GM21529 (cell line): Measurements from ENCODE around the gene NLN.
"Not testable (repeated sequence)": the region's sequence is repeated elsewhere in the genome, so short reads cannot be mapped to it uniquely, and the experiment has no call there.

ENCODE experiments used
- ATAC-seq: cut with Tn5 transposase; IDR thresholded peaks from one replicate; pipeline ENCODE4 v1.9.1; 2021; ENCODE audit not compliant: unreplicated experiment

NLN gene

DNA sequence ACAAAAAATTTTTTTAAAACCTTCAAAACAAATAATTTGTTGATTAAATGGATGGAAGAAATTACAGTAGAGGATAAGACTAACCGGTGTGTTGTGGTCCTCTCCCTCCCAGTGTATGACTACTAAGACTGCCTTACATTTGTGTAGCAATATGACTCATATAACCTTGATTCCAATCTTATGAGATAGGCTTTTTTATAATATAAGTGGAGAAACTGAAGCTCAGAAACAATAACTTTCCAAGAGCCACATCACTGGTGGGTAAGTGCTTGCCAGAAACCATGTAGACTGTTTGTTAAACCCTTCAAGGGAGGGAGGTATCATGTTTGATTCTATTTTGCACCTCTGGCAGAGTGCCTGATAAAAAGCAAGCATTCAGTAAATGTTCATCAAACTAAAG lies 47.5 kb downstream of the NLN start:
- no peak for ATAC-seq

DNA sequence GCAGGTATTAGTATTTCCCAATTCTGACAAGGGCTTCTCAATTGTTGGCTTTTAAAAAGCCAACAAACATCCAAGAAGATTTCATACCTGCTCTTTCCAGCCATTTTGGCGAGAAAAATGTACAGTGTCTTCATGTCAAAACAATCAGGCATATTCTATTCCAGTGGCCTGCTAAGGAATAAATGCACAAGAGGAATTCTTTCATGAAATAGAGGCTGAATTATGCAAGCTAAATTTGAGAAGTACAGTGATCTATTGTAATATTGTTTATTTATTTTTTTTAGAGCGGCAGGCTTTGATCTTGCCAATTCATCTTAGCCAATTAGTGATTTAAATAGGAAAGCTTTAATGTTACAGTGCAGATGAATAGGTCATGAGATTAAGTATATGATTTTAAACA lies 49.3 kb downstream of the NLN start:
- ATAC-seq: no peak

DNA sequence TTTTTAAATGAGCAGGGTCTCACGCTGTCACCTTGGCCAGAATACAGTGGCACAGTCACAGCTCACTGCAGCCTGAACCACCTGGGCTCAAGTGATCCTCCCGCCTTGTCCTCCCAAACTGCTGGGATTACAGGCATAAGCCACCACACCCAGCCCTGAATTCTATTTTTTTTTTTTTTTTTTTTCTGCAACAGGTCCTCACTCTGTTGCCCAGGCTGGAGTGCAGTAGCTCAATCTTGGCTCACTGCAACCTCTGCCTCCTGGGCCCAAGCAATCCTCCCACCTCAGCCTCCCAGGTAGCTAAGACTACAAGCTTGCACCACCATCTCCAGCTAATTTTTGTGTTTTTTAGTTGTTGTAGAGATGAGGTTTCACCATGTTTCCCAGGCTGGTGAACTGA lies 51.0 kb downstream of the NLN start:
- not testable (repeated sequence) for ATAC-seq

DNA sequence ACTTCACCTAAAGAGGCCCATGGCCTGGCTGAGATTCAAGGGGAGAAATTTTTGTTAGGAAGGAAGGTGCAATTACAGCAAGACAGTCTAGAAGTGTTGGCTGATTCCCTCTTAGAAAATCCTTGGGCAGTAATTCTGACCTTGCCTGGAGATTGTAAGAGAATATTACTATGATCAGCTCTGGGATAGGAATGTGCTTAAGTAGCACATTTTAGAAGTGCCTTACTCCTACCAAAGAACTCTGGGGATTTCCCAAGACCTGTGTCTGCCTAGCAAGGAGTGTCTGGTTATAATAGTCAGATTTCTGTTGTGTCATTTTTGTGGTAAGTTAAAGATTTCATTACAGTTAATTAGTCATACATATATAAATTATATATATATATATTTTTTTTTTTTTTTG lies 52.3 kb downstream of the NLN start:
- no peak for ATAC-seq

DNA sequence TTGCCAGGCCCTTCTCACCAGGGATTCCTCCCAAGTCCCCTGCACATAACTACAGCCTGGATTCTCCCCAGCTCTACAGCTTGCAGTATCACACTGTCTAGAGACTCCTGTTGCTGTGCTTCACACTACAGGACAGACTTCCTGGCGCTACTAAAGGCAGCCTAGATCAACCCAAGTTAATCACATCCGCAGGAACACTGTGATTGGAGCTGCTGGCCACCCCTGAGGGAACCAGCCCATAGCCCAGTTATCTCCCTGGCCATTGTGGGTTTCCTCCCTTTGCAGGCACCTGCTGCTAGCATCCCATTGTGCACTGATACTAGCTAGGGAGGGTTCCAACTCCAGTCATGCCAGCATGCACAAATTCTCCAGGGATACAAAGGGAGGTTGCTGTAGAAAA lies 53.5 kb downstream of the NLN start:
- no peak for ATAC-seq

DNA sequence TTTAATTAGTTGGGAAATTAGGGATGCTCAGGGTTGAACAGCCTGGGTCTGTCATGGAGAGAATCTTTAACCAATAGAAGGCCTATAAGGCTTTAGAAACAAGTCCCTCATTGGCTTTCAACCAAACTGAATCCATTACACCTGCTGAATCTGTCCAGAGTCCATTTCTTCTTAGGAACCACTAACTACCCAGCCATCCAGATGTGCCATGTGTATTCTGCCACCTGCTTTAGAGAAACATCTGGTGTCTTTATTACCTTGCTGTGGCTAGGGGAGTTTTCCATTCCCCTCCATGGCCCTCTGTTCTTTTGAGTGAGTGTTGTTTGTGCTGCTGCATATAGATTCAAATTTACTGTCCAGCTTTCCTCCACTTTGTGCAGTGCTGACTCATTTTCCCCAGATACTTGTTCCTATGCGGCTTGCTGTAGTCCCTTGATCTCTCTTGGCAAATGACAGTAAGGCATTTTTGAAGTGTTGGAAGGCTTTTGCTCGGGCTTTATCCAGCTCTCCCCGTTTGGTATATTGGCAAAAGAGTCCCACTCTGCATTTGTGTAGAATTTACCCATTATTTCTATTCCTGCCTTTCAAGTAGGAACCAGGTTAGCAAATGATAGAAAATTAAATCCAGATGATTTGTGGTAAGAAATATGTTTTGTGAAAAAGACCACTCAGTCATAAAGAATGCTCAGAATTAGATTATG lies 54.6 kb downstream of the NLN start:
- ATAC-seq: no peak

DNA sequence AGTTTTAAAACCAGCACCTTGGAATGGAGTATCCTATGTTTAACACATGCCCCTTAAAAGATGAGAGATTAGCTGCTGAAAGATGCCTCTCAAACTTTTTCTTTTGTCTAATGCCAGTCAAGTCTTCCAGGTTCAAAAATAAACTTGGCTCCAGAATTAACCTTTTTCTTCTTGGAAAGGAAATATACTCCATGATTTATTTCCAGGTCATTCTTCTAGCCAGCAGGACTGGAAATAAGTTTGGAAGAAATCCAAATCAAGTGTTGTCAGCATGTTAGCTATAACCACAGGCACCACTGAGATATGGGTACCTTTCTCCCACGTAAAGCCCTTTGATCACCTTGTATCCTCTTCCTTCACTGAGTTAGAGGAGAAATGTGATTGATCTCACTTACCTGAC lies 56.1 kb downstream of the NLN start:
- no peak for ATAC-seq

DNA sequence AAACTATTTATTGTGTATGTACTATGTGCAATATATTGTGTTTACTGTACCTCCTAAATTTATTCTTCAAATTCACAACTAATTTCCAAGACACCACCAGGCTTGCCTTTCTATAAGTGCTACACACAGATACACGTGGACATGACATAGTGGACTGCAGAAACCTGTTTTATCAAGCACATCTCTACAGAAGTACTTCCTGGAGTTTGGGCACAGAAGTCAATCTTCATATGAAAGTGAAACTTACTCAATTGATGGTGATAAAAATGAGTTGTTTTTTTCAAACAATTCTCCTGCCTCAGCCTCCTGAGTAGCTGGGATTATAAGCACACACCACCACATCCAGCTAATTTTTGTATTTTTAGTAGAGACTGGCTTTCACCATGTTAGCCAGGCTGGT lies 57.6 kb downstream of the NLN start:
- ATAC-seq: no peak

DNA sequence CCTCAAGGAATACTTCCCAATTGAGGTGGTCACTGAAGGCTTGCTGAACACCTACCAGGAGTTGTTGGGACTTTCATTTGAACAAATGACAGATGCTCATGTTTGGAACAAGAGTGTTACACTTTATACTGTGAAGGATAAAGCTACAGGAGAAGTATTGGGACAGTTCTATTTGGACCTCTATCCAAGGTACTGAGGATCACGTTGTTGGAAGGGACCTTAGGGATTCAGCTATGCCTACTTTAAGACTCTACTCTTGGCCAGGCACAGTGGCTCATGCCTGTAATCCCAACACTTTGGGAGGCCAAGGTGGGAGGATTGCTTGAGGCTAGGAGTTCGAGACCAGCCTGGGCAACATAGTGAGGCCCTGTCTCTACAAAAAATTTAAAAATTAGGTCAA lies 66.3 kb downstream of the NLN start:
- not testable (repeated sequence) for ATAC-seq

DNA sequence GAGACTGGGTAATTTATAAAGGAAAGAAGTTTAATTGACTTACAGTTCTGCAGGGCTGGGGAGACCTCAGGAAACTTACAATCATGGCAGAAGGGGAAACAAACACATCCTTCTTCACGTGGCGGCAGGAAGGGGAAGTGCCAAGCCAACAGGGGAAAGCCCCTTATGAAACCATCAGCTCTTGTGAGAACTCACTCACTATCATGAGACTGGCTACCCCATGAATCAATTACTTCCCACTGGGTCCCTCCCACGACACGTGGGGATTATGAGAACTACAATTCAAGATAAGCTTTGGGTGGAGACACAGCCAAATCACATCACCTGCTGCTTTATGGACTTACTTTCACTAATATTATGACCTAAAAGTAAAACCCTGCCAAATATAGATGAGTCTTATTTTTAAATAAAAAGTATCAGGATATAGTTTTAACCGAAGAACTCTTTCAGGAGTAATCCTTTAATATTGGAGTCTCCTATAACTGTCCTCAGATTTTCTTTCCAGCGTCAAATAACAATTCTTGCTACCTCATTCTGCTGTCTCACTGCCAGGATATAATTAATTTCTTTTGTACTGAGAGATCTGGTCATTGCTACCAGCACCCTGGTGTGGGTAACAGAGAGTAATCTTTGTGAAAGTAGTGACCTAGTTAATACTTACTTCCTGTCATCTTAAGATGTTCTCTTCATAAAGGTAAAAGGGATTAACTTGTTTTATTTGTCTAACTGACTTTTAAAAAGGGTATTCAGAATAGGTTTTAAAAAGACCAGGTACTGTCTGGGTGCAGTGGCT lies 68.6 kb downstream of the NLN start:
- ATAC-seq: no peak

DNA sequence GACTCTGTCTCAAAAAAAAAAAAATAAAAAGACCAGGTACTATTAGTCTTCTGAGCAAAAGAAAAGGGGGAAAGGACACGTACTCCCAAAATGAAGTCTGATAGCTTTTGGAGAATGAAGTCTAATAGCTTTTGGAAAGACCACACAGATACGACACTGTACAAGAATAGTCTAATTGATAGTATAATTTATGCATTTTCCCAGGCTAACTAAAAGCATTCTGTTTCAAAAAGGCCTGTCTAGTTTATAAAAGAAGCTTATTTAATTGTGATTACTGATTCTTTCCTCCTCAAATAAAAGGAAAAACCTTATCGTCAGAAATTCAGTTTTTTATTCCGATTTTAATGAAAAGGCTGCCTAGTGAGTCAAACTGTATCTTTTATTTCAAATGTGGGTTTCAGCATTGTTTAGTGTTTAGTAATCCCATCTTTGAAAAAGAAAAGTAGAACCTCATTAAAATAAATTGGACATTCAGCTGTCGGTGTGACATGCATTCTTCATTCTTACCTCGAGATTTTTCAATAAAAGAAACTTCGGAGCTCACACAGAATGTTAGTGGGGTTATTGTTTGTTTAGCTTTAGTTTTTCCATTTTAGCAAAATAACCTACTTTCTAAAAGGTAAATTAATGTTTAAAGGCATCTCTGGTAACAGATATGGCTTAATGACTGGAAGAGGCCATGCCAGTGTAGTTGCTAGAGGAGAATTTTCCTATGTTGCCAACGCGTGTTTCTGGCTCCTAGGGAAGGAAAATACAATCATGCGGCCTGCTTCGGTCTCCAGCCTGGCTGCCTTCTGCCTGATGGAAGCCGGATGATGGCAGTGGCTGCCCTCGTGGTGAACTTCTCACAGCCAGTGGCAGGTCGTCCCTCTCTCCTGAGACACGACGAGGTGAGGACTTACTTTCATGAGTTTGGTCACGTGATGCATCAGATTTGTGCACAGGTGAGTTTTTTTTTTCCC lies 70.0 kb downstream of the NLN start:
- no peak for ATAC-seq

DNA sequence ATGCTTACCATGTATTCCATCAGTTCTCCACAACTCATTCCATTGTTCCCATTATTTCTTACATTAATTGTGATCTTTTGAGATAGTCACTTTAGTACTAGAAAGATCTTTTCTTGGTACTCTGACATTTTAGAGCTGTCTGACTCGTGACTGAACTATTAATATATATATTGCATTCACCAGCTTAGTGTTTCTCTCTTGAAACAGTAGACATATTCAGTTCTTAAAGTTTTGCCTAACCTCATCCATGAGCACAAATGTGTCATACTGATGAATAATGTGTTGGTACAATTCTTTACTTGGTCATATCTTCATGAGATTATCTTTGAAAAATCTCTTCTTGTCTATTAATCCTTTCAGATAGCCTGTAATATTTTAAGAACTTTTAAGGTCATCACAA lies 74.3 kb downstream of the NLN start:
- ATAC-seq: no peak

DNA sequence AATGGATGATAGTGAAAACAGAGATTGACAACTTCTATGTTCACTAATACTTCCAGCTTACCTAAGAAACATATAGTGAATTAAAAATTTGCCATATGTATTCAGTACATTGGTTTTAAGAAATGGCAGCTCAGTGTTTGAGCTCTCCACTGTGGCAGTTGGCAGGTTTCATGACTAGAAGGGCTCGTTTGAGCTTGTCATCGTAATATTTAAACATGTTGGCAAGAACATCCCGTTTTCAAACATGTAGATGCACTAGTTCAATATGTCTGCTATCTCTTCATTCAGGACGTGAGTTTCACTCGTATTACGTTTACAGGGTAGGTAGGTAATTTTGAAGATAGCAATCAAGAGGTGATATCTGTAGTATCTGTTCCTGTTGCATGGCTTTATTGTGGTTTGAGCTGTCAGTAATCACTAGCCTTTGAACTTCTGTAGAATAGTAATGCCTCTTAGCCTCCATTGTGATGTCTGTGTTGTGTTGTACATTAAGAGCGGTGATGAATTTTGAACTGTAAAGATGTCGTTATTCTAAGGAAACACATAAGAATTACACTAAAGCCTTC lies 74.8 kb downstream of the NLN start:
- no peak for ATAC-seq

DNA sequence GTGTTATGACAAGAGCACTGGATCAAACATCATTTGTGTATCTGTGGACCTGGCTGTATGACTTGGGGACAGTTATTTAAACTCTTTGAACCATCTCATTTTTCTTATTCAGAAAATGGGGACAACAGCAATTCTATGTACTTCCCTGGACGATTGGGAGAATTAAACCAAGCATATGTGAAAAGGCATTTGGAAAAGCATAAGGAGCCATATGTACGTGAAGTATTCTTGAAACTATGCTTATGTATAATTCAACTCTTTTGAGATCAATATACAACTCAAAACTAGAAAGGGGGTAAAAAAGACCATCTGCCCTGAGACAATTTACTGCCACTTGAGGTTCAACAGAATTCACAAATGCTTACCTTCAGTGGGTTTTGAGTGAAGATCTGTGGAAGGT lies 75.5 kb downstream of the NLN start:
- no peak for ATAC-seq

DNA sequence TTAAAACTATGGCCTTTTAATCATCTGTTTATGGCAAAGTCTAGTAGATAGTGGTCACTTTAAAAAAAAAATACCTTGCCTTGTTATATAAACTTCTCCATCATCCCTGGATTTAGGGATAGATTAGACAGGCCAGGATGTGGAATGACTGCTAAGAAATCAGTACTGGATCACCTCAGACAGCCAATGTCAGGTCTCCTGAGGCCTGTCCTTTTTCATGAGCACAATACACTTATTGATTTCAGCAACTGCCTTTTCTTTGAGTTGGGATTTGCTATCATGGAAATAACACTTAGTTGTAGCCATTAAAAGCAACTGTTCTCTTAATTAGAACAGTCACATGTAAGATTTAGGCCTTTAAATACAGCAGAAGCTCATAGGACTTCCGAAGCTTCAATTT lies 77.9 kb downstream of the NLN start:
- ATAC-seq: no peak

DNA sequence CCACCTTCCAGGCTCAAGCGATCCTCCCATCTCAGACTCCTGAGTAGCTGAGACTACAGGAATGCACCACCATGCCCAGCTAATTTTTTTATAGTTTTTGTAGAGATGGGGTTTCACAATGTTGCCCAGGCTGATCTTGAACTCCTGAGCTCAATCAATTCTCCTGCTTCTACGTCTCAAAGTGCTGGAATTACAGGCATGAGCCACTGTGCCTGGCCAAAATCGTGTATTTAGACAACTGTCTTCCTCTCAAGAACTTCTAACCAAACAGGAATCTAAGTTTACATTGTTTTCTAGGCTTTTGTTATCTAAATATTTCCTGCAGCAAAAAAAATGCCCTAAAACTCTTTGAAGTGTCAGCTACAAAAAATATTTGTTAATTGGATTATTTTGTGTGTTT lies 78.8 kb downstream of the NLN start:
- ATAC-seq: no peak

DNA sequence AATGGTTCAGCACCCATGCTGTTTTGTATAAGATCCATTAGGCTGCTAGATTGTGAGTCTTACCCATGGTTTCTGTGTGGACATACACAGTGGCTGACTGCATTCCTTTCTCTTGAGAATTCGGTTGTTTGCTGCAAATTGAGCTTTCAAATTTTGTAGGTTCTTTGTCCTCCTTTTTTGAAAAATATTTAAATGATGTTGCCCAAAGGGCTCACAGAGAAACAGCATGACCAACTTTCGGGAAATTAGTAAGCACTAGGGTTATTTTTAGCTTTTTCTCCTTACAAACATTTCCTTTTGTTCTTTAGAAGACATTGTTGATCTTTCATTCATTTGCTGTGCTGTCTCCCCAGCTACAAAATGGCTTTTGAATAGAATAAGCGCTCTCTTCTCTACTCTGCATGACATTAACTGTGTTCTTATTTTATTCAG lies 79.4 kb downstream of the NLN start:
- ATAC-seq: no peak

DNA sequence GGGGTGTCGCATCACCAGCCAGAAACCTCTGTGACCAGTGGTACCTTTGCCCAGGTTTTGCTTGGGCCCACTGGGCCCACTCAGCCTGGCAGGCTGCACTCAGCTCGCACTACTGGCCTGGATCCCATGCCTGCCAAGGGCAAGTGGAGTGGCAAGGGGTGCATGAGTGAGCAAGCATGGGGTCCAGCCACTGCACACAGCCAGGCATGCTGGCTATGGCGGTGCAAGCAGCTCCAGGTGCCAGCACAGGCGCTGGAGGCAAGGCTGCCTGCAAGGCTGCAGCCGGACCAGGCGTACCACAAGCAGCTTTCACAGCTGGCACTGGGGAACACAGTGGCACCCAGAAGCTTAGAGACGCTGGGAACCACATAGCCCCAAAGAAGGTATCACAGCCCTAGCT lies 80.1 kb downstream of the NLN start:
- ATAC-seq: no peak

DNA sequence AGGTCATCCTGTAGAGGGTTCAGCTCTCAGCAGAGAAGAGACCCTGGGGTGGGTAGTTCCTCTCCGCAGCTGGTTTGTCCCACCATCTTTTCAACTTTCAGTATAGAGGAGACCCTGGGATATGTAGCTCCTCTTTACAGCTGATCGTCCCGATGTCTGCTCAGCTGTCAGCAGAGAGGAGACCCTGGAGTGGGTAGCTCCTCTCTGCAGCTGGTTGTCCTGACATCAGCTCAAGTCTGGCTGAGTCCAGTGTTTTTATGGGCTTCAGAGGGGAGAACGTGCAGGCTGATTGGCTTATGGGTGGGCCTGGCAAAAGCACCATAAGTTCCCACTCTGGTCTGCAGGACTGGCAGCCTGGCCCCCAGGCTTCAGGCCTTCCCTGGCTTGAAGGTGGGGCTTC lies 80.8 kb downstream of the NLN start:
- ATAC-seq: no peak

DNA sequence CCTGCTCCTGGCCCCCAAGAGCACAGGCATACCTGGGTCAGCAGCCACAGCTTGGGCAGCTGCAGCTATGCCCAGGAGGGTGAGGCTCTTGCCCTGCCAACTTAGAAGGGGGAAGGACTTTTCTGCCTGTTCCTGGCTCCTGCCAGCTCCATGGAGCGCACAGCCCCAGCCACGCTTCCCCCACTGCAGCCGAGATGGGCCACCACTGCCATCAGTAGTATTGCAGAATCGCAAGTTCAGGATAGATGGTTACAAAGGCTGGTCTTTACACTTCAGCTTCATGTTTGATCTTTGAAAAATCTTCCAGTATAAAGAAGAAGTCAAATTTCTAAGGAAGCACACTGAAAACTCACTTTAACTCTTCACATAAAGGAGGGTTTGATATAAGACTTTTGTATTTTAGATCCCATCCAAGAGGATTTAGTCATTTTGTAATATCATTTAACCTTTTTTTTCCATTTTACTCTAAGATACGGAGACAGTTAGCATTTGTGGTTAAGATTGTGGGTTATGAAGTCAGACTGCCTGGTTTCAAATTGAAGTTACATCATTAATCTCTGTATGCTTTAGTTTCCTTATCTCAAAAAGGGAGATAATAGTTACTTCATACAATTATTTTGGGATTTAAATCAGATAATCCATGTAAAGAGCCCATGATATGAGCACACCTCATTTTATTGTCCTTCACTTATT lies 81.8 kb downstream of the NLN start:
- no peak for ATAC-seq

DNA sequence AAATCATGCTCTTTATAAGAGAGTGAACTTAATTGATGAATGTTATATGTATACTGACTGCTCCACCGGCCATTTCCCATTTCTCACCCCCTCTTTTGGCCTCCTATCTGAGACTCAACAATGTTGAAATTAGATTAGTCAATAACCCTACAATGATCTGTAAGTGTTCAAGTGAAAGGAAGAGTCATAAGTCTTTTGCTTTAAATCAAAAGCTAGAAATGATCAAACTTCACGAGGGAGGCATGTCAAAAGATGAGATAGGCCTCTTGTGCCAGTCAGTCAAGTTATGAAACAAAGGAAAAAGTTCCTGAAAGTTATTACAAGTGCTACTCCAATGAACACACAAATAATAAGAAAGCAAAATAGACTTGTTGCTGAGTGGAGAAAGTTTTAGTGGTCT lies 83.1 kb downstream of the NLN start:
- ATAC-seq: no peak
